Endodermal cell (in vitro differentiated cells): ENCODE data around the gene MCTP1. TPM values are rescaled to one million over a fixed set of nuclear protein-coding genes. Genes with fewer than 3 reads are reported as not detected.

Experiments
- DNase-seq: peaks from one replicate; pipeline ENCODE4 v3.0.0-alpha.2; 2017
- H3K27ac ChIP-seq: 2 replicates; pipeline ENCODE4 v1.5.1; 2013; ENCODE audit warnings: mild to moderate bottlenecking, low read depth, low read length, moderate library complexity
- H3K27me3 ChIP-seq: 2 replicates; pipeline ENCODE4 v1.6.1; 2013; ENCODE audit warnings: mild to moderate bottlenecking, low read length, moderate library complexity; ENCODE audit not compliant: insufficient read depth, control insufficient read depth, poor library complexity, severe bottlenecking
- H3K36me3 ChIP-seq: 2 replicates; pipeline ENCODE4 v1.7.0; 2013; ENCODE audit warnings: mild to moderate bottlenecking, low read length, moderate library complexity; ENCODE audit not compliant: control insufficient read depth, insufficient read depth
- H3K4me1 ChIP-seq: one replicate; pipeline ENCODE4 v1.7.0; 2013; ENCODE audit warnings: low read length; ENCODE audit not compliant: control insufficient read depth, insufficient read depth
- H3K4me3 ChIP-seq: 2 replicates; pipeline ENCODE4 v1.5.1; 2013; ENCODE audit warnings: mild to moderate bottlenecking, low read length, moderate library complexity
- H3K9ac ChIP-seq: 2 replicates; pipeline ENCODE4 v1.6.1; 2013; ENCODE audit warnings: mild to moderate bottlenecking, low read length, moderate library complexity; ENCODE audit not compliant: poor library complexity, severe bottlenecking; ENCODE audit errors: extremely low read depth
- H3K9me3 ChIP-seq: 2 replicates; pipeline ENCODE4 v1.6.1; 2013; ENCODE audit warnings: mild to moderate bottlenecking, low read length, moderate library complexity; ENCODE audit not compliant: control insufficient read depth
- H3K27ac Mint-ChIP-seq: 2 replicates; pipeline ENCODE4 v1.8.0; 2020; ENCODE audit warnings: mixed read lengths
- H3K27me3 Mint-ChIP-seq: 2 replicates; pipeline ENCODE4 v1.8.0; 2021; ENCODE audit warnings: mild to moderate bottlenecking, mixed read lengths; ENCODE audit not compliant: insufficient read depth
- H3K36me3 Mint-ChIP-seq: 2 replicates; pipeline ENCODE4 v1.8.0; 2020; ENCODE audit warnings: low read depth, mixed read lengths
- H3K4me1 Mint-ChIP-seq: 2 replicates; pipeline ENCODE4 v1.8.0; 2020; ENCODE audit warnings: mixed read lengths
- H3K4me3 Mint-ChIP-seq: 2 replicates; pipeline ENCODE4 v1.8.0; 2020; ENCODE audit warnings: mild to moderate bottlenecking, moderate library complexity, mixed read lengths
- H3K9me3 Mint-ChIP-seq: 2 replicates; pipeline ENCODE4 v1.8.0; 2020; ENCODE audit warnings: mild to moderate bottlenecking, mixed read lengths
- CTCF ChIP-seq: fragments of 200-600 bp; sonication (generic); conservative IDR thresholded peaks from 2 replicates; pipeline ENCODE4 v1.5.0; 2021; ENCODE audit warnings: antibody characterized with exemption, mild to moderate bottlenecking
- WGBS, 2 experiments: methylation state at CpG; one replicate each; pipeline versions ENCODE4 v1.1.5 to v1.1.7; 2013; ENCODE audit warnings: missing lambda C conversion rate in 2 of 2, mixed read lengths in 1 of 2; ENCODE audit not compliant: insufficient coverage in 1 of 2, insufficient read length in 1 of 2; 5-methylcytosine and 5-hydroxymethylcytosine counted together
- total RNA-seq, 2 donors: library from RNA; stranded (reverse); fragmentation: NEBNext Ultra II Directional in 1 of 2; extraction: Animal tissue kit (Norgen Biotek cat#: 25700) in 1 of 2; gene quantifications; 2 replicates in 1 of 2; 3 replicates in 1 of 2; pipeline ENCODE4 v1.2.1, GENCODE V29; 2021

The MCTP1 gene
- total RNA-seq, 2 donors from 2014 or later = 0.71 to 3.7 TPM

GRCh38 chr5:95035891-95036685 is 248.8 kb downstream of the MCTP1 start:
- DNase-seq = no peak
- no peaks in the 10 kb centered on the region for H3K9me3 ChIP-seq
- 88 to 95% methylated on average over 7 of the region's 7 CpGs for WGBS, 2 experiments
- no peak overlapping the region for H3K27ac Mint-ChIP-seq
- no peaks in the 10 kb centered on the region for H3K36me3 Mint-ChIP-seq
- H3K27me3 ChIP-seq = no peaks in the 10 kb centered on the region
- no peaks in the 10 kb centered on the region for H3K27me3 Mint-ChIP-seq
- H3K4me3 Mint-ChIP-seq = no peak overlapping the region
- no peak overlapping the region for H3K4me3 ChIP-seq
- H3K9ac ChIP-seq = no peak overlapping the region
- no peak for TF ChIP-seq CTCF
- no peaks in the 10 kb centered on the region for H3K4me1 Mint-ChIP-seq
- no peaks in the 10 kb centered on the region for H3K4me1 ChIP-seq
- H3K27ac ChIP-seq = no peak overlapping the region
- H3K36me3 ChIP-seq = no peaks in the 10 kb centered on the region
- peaks cover 5% of the 10 kb centered on the region for H3K9me3 Mint-ChIP-seq

- no CpG with 5 or more reads among the region's 1 CpG for WGBS, 2 experiments
- no peak overlapping the region for H3K4me3 ChIP-seq
- H3K27ac Mint-ChIP-seq = no peak overlapping the region
- no peaks in the 10 kb centered on the region for H3K27me3 Mint-ChIP-seq
- no peak overlapping the region for H3K4me3 Mint-ChIP-seq
- no peaks in the 10 kb centered on the region for H3K27me3 ChIP-seq
- H3K9ac ChIP-seq = no peak overlapping the region
- no peaks in the 10 kb centered on the region for H3K36me3 Mint-ChIP-seq
- no peaks in the 10 kb centered on the region for H3K9me3 ChIP-seq
- no peak overlapping the region for H3K27ac ChIP-seq
- H3K4me1 Mint-ChIP-seq = no peaks in the 10 kb centered on the region
- TF ChIP-seq CTCF = no peak
- H3K36me3 ChIP-seq = no peaks in the 10 kb centered on the region
- H3K4me1 ChIP-seq = no peaks in the 10 kb centered on the region
- peaks cover 5% of the 10 kb centered on the region for H3K9me3 Mint-ChIP-seq
- no peak for DNase-seq
These were observed 252.1 kb downstream of the MCTP1 start for GRCh38 chr5:95032801-95033200.

- DNase-seq = no peak
- H3K27me3 ChIP-seq = no peaks in the 10 kb centered on the region
- no peak overlapping the region for H3K4me3 Mint-ChIP-seq
- H3K36me3 ChIP-seq = no peaks in the 10 kb centered on the region
- H3K9me3 ChIP-seq = no peaks in the 10 kb centered on the region
- no peaks in the 10 kb centered on the region for H3K4me1 ChIP-seq
- 96 to 98% methylated on average over 6 to 9 of the region's 9 CpGs for WGBS, 2 experiments
- H3K9ac ChIP-seq = no peak overlapping the region
- no peak overlapping the region for H3K27ac Mint-ChIP-seq
- H3K27ac ChIP-seq = no peak overlapping the region
- no peaks in the 10 kb centered on the region for H3K4me1 Mint-ChIP-seq
- H3K36me3 Mint-ChIP-seq = no peaks in the 10 kb centered on the region
- H3K9me3 Mint-ChIP-seq = peaks cover 5% of the 10 kb centered on the region
- no peaks in the 10 kb centered on the region for H3K27me3 Mint-ChIP-seq
- TF ChIP-seq CTCF = no peak
- H3K4me3 ChIP-seq = no peak overlapping the region
These were observed 255.1 kb downstream of the MCTP1 start for GRCh38 chr5:95029569-95030366.
